Skeletal muscle cell (primary cell): ENCODE results near the gene SOS1.
"Not testable (repeated sequence)": the region's sequence is repeated elsewhere in the genome, so short reads cannot be mapped to it uniquely, and the experiment has no call there.

Experiments
- DNase-seq: peaks from one replicate; pipeline ENCODE4 v3.0.0-alpha.2; 2010; ENCODE audit warnings: low read depth
- H3K4me3 ChIP-seq: 2 replicates; pipeline ENCODE4 v1.5.1; 2011; ENCODE audit warnings: low read depth, mild to moderate bottlenecking, control low read depth, low read length, moderate library complexity

The SOS1 gene

DNA sequence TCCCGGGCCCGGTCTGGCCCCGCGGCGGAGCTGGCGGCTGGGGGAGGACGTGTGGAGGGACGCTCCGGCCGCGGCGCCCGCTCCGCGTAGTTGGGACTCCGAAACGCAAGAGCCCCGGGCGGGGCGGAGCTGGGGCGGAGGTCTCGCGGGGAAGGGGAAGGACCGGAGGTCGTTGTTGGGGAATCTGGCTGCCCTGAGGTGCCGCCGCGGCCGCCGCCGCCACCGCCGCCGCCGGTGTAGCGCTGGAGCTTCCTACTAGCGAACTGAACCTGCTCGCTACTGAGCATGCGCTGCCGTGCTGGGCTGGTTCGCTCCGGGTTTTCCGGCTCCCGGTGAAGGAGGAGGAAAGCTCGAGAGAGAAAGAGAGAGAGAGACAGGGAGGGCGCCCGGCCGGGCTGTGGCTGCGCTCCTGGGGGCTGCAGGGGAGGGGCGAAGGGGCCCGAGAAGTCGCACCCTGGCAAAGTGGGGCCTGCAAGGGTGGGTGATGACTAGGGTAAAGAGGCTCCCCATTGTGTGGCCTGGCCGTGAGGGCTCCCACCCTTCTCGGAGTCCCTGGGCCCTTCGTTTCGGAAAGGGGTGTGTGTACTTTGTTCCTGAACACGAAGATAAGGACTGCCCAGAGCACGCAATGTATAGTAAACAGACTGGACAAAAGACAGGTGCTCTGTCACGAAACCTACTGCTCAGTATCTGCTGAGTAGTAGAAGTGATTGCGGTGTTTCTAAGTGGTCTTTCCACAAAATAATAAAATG lies at the start of gene SOS1:
Gene SOS1, minus strand, starts transcription at position 281 of the 752 bp plus-strand sequence. CDS start 629 bp downstream, outside the sequence.
- peak; percentile 71 for DNase-seq

DNA sequence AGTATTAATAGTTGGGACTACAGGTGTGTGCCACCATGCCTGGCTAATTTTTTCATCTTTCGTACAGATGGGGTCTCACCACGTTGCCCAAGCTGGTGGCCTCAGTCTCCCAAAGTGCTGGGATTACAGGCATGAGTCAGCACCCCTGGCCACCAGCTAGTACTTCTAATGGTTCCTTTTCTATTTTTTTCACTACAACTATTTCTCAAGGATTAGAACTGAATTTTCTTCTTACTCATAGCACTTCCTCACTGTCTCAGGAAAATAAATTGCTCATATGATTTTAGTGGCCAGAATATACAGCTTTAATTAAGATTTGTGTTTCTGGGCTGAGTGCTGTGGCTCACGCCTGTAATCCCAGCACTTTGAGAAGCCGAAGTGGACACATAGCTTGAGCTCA lies 43.2 kb upstream of the SOS1 start:
- H3K4me3 ChIP-seq, result no peak overlapping the region
- DNase-seq, result no peak

More for the DNA sequence above, at the start of gene SOS1:
- H3K4me3 ChIP-seq, result peak within 1 kb of the TSS; percentile 68

DNA sequence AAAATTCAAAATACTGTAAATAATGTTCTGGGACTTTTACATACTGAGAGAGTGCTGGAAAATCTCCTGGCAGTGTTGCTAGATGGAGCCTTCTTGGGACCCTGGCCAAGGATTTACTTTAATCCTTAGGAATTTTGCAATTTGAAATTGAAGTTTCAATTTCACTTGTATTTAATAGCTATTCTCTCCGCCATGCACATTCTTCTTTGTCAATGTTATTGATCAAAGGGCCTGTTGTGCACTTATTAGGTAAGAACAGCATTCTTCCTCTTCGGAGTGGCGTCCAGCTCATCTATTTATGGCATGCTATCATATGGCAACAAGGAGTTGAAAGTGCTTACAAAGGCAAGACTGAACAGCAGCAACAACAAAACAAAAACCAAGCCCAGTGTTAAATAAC lies 40.1 kb upstream of the SOS1 start:
- no peak overlapping the region for H3K4me3 ChIP-seq
- no peak for DNase-seq

DNA sequence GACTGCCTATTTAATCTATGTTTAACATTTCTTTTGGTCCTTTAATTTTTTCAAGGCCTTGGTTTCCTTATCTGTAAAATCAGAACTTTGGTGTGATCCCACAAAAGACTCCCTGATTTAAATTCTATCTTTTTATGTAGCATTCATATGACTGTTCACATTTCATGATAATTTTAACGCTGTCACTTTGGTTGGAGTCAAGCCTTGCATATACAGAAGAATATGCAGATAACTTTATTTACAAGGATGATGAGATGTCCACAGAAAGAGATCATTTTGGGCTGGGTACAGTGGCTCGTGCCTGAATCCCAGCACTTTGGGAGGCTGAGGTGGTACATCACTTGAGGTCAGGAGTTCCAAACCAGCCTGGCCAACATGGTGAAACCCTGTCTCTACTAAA lies 38.4 kb upstream of the SOS1 start:
- no peak overlapping the region for H3K4me3 ChIP-seq
- no peak for DNase-seq

DNA sequence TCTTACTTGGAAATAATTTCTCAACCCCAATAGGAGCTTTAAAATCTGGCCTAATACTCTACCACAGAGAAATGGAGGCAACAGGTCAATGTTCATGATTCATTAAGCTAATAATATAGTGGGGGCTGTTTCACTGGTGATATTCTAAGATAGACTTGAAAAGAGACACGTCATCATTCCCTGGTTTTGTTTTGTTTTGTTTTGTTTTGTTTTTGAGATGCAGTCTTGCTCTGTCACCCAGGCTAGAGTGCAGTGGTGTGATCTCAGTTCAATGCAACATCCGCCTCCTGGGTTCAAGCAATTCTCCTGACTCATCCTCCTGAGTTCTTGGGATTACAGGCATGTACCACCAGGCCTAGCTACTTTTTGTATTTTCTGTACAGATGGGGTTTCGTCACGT lies 37.5 kb upstream of the SOS1 start:
- DNase-seq, result no peak

DNA sequence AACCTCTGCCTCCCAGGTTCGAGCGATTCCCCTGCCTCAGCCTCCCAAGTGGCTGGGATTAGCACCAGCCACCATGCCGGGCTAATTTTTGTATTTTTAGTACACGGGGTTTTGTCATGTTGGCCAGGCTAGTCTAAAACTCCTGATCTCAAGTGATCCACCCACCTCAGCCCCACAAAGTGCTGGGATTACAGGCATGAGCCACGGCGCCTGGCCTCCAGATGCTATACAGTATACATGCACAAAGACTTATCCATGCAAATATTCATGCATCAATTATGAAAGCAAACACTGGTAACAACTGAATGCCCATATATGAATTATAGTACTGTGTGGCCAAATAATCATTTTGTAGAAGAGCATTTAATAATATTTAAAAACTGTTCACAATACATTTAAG lies 36.0 kb upstream of the SOS1 start:
- no peak for DNase-seq
- H3K4me3 ChIP-seq, result no peak overlapping the region

More for the DNA sequence above, 37.5 kb upstream of the SOS1 start:
- no peak overlapping the region for H3K4me3 ChIP-seq

DNA sequence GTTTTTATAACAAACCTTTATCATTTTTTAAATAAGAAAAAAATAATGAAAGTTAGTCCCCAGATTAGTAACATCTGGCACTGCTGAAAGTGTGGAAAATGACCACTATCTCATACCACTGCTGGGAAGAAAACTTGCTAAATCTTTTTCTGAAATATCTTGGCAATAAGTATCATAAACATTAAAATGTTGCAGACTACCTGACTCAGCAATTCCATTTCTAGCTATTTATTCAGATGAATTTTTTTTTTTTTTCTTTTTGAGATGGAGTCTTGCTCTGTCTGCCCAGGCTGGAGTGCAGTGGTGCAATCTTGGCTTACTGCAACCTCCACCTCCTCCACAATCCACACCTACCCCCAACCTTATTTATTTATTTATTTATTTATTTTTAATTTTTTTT lies 35.3 kb upstream of the SOS1 start:
- DNase-seq, result no peak
- no peak overlapping the region for H3K4me3 ChIP-seq

DNA sequence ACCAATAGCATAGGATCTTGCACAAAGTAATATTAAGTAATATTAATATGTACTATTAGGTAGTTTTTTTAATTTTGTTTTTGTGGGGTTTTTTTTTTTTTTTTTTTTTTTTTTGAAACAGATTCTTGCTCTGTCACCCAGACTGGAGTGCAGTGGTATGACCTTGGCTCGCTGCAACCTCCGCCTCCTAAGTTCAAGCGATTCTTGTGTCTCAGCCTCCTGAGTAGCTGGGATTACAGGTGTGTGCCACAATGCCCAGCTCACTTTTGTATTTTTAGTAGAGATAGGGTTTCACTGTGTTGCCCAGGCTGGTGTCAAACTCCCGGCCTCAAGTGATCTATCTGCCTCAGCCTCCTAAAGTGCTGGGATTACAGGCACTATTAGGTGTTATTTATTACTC lies 34.7 kb upstream of the SOS1 start:
- not testable (repeated sequence) for DNase-seq, H3K4me3 ChIP-seq

DNA sequence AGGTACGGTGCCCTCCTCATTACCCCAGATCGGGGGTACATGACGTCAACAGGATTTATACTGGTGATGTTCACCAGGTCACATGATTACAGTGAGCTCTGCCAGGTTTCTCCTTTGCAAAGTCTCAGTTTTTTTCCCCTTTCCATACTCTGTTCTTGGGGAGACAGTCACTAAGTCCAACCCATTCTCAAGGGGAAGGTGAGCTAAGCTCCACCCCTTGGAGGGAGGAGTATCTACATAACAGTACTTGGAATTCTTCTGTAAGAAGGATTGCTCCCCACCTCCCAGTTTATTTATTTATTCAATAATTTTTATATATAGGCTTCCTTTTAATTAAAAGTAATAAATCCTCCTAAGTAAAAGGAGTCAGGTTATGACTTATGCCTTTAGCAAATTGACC lies 34.1 kb upstream of the SOS1 start:
- no peak for DNase-seq
- H3K4me3 ChIP-seq, result no peak overlapping the region

DNA sequence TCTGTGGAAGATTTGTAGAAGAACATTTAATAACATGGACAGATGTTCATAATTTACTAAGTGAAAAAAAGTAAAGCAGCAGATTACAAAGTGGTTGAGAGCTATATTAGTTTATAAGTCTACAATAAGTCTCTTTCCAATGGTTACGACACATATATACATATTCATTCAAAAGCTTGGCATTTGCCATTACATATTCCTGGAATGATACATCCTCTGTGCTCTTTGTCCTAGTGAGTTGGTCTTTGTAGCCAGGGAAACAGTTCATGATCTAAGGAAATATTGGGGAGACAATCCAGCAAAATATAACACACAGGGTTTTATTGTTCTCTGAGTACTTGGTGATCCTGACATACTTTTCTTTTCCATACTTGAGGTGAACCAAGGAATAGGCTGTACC lies 32.5 kb upstream of the SOS1 start:
- H3K4me3 ChIP-seq, result no peak overlapping the region
- DNase-seq, result peak; percentile 19

DNA sequence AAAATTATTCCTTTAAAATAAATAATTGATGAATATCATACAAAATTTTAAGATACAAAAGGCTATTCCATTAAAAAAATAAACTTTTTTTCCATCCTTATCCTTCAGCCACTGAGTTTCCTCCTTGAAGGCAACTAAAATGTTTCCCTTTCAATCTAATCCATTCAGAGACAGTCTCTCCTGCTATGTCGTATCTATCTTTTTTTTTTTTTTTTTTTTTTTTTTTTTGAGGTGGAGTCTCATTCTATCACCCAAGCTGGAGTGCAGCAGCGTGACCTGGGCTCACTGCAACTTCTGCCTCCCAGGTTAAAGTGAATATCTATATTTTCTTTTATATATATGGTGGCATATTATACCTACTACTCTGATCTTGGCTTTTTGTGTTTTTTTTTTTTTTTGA lies 31.7 kb upstream of the SOS1 start:
- DNase-seq, result no peak
- no peak overlapping the region for H3K4me3 ChIP-seq

DNA sequence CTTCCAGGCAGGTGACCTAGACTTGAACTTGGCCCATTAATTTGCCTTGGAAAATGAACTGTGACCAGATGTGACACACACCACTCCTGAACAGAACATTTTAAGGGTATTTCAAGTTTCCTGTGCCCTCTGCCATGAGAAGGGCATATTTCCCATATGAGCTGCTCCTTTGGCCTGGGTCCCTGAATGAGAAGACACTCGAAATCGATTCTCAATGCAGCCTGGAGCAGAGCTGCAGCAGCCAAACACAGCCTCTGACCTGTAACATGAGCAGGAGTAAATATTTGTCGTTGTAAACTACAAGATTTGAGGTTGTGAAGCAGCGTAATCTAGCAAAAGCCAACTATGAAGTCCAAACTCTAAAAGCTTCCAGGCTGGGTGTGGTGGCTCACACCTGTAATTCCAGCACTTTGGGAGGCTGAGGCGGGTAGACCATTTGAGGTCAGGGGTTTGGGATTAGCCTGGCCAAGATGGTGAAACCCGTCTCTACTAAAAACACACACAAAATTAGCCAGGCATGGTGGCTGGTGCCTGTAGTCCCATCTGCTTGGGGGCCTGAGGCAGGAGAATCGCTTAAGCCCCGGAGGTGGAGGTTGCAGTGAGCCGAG lies 30.1 kb upstream of the SOS1 start:
- no peak for DNase-seq

DNA sequence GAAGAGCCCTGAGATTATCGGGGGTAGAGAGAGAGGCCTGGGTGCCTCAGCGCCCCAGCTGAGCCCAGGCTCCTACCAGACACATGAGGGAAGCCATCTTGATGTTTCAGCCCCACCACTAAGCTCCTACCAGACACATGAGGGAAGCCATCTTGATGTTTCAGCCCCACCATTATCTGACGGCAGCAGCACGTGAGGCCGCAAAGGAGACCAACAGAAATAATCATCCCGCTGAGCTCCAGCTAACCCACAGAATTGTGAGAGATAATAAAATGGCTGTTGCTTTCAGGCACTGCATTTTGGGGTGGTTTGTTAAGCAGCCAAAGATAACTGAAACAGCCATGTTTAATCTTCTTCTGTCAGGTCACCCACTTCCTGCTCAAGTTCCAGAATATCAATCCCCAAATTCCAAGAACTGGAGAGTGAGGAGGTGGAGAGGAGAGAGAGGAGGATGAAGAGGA lies 29.3 kb upstream of the SOS1 start:
- no peak for DNase-seq
- H3K4me3 ChIP-seq, result no peak overlapping the region

More for the DNA sequence above, 30.1 kb upstream of the SOS1 start:
- H3K4me3 ChIP-seq, result no peak overlapping the region

DNA sequence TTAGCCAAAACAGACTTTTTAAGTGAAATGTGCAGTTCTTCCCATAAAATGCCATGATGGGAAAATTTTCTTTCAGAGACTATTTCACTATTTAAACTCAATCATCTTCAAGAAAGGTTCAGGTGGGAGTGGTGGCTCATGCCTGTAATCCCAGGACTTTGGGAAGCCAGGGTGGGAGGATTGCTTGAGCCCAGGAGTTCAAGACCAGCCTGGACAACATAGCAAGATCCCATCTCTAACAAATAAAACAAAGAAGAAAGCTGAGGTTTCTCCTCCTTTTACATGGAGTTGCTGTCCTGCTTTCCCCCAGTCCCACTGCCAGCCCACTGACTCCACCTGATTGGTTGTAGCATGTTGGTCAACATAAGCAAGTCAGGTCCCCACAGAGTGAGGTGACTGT lies 25.8 kb upstream of the SOS1 start:
- DNase-seq, result no peak
- no peak overlapping the region for H3K4me3 ChIP-seq

DNA sequence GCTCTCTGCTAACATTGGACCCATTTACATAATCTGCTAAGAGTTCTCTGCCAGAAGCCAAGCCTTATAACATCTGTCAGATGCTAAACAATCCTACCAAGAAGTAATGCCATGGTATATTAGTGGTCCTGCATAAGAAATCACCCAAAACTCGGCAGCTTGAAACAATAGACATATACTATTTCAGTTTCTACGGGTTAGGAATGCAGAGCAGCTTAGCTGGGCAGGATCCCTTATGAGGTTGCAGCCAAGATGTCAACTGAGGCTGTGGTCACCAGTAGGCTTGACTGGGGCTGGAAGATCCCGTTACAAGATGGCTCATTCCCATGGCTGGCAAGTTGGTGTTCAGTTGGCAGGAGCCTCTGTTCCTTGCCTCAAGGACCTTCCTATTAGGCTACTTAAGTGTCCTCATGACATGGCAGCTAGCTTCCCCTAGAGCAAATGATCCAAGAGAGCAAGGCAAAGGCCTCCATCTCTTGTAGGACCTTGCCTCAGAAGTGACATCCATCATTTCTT lies 25.1 kb upstream of the SOS1 start:
- DNase-seq, result no peak

DNA sequence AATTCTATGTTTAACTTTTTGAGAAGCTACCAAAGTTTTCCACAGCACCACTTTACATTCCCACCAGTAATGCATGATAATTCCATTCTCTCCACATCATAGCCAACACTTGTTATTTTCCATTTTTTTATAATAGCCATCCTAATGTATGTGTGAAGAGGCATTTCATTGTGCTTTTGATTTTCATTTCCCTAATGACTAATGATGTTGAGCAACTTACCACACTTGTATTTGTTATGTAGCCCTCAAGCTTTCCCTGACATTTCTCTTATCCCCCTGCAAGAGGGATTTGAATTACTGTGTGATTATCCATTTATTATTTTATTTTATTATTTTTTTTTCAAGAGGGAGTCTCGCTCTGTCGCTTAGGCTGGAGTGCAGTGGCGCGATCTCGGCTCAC lies 23.6 kb upstream of the SOS1 start:
- H3K4me3 ChIP-seq, result no peak overlapping the region
- DNase-seq, result no peak

More for the DNA sequence above, 25.1 kb upstream of the SOS1 start:
- H3K4me3 ChIP-seq, result no peak overlapping the region

DNA sequence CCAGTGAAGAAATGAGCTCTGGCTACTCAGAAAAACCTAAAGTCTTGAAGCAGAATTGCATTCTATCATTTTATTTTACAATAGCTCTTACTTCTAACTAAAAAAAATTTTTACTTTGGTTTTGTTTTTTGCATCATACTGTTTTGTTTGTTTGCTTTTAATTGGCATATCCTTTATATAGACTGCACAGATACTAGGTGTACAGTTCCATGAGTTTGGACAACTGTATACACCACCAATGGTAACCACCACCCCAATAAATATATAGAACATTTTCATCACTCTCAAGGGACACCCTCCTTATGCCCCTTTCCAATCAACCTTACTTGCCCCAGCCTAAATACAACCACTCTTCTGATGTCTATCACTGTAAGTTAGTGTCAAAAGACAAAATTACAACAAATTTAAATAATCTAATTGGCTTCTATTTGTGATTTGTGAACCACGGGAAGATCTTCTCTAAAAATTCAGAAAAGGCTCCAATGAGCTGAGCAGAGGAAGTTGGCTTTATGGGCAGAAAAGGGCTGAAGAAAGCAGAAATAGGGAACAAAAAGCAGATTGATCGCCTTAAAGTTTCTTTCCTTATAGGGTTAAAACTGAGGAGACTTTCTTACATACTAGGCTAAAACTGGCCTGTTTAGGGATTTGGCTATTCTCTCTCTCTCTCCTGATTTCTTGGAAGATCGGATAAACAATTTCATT lies 22.2 kb upstream of the SOS1 start:
- no peak for DNase-seq
- H3K4me3 ChIP-seq, result no peak overlapping the region

DNA sequence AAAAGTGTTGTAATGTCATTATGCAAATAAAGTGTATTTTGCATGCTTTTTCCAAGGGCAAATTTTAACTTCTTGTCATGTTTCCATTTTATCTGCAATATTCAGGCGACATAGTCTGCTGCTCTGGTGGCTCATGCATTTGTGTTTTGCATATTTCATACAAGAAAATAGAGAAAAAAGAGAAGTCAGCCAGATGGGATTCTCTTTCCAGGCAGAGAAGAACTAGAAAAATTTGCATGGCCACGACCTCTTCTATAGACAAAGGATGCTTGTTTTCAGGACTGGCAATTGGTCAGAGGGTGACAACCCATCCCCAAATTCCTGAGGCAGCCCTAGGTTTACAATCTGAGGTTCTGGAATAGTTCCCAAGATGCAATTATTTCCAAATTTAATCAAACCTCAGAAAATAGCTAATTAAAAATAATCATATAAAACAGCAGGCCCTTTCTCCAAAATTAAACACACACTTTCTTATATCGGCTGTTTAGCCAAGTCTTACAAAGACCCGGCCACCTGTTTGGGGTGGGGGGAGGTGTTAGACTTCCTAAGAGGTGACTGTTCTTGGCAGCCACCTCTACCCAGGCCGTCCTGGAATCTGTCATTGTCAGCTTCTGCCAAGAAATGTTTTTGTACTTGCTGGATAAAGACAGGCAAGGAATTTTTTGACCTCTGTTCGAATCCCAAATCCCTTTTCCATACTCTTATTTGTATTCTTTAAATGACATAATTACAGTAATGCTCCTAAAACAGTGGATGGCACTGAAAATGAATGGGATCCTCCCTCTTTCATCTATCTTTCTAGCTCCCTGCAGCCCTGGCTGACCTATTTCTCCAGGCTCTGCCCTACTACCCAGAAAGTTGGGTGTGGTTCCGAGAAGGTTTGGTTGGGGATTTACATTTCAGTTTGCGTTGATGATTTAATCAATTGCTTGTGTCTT lies 20.8 kb upstream of the SOS1 start:
- DNase-seq, result no peak
- H3K4me3 ChIP-seq, result no peak overlapping the region

DNA sequence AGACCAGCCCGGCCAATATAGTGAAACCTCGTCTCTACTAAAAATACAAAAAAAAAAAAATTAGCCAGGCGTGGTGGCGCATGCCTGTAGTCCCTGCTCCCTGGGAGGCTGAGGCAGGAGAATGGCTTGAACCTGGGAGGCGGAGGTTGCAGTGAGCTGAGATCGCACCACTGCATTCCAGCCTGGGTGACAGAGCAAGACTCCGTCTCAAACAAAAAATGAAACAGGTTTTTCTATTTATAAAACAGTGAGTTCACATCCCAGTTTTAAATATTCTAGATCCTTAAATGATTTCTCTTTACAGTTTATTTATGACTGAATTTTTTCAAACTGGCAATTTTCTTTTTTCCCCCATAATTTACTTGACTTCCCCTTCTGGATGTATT lies 20.1 kb upstream of the SOS1 start:
- H3K4me3 ChIP-seq, result not testable (repeated sequence)

More for the DNA sequence above, 20.1 kb upstream of the SOS1 start:
- not testable (repeated sequence) for DNase-seq
